Stimulated activated CD4-positive, alpha-beta T cell treated with anti-CD3 and anti-CD28 coated beads, Interleukin-4, amount 100 ng/mL, for 1 hour (primary cell): ENCODE measurements around the gene FAM168B.
A peak's percentile ranks its signal among the peaks of the same experiment; 100 is the strongest.
"Not testable (repeated sequence)": the region's sequence is repeated elsewhere in the genome, so short reads cannot be mapped to it uniquely, and the experiment has no call there.

Experiments used
- DNase-seq: peaks from one replicate; pipeline ENCODE4 v3.0.0-alpha.2; 2020

FAM168B gene, protein sequence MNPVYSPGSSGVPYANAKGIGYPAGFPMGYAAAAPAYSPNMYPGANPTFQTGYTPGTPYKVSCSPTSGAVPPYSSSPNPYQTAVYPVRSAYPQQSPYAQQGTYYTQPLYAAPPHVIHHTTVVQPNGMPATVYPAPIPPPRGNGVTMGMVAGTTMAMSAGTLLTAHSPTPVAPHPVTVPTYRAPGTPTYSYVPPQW

DNA sequence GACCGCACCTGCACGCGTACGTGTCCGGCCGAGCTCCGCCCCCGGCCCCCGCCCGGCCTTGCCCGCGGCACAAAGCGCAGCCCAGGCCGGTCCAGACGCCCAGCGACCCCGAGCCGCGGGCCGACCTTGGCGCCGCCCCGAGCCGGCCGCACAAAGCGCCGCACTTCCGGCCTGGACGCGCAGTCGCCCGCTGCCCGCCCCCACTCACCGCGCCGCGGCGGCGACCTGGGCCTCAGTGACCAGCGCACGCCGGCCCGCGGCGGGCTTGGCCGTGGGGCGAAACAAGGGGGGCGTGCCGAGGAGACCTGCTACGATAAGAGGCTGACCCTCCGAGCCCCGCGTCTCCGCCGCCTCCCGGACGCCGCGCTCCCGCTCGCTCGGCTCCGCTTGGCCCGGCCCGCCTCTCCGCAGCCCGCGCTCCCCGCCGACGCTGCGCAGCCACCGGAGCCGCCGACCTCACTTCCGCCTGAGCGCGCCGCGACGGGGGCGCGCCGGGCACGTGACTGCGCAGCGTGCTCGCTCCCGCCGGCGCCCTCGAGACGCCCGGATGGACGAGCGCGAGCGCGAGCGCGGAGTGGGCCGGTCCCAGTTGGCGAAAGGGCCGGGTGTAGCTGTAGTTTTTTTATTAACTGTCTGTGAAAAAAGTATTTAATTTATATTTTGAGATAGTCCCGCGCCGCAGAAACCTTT lies at the start of gene FAM168B:
FAM168B (minus strand) TSS at position 455 of the 690 bp plus-strand sequence. CDS start 10,814 bp downstream, outside the sequence.
- DNase-seq, result peak; percentile 89

GRCh38 chr2:131142849-131143248 lies 49.6 kb upstream of the FAM168B start:
- no peak for DNase-seq

- no peak for DNase-seq
These were observed 47.3 kb upstream of the FAM168B start for GRCh38 chr2:131140581-131140980.

GRCh38 chr2:131132729-131133128 lies 39.5 kb upstream of the FAM168B start:
- no peak for DNase-seq

DNA sequence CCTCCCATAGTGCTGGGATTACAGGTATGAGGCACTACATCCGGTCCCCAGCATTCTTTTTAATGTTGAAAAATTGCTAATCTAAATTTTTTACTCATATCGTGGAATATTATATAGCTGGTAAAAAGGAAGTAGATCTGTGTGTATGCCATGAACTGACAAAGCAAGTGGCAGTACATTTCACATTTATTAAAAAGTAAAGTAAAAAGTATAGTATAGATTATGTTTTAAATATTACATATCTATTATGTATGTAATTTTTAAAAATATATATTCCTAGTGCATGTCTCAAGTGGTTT lies 37.0 kb upstream of the FAM168B start:
- DNase-seq, result no peak

DNA sequence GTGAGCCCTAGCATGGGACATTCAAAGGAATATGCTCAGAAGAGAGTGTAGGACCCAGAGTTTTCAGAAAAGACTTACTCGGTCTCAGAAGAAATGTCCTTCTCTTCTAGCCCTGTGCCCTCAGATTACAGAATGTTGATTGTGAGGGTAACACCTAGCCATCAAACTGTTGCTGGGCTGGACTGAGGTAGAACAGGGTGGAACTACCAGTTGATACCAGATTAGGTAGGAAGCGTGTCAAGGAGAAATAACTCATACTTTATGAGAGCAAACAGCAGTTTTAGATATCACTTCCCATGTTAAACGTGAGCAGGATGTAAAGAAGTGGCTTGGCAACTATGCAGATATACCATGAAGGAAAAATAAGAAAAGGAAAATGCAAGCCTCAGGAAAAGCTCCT lies 34.7 kb upstream of the FAM168B start:
- DNase-seq, result no peak

DNA sequence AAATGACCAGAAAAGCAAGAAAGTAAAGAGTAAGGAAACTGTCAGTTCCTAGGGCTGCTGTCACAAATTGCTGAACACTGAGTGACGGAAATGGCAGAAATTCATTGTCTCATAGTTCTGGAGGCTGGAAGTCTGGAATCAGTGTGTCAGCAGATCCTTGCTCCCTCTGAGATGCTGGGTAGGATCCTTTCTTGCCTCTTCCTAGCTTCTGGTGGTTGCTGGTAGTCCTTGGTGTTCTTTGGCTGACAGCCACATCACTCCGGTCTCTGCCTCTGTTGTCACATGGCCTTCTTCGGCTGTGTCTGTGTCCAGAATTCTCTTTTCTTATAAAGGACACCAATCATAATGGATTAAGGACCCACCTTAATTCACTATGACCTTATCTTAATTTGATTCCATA lies 33.8 kb upstream of the FAM168B start:
- DNase-seq, result no peak

DNA sequence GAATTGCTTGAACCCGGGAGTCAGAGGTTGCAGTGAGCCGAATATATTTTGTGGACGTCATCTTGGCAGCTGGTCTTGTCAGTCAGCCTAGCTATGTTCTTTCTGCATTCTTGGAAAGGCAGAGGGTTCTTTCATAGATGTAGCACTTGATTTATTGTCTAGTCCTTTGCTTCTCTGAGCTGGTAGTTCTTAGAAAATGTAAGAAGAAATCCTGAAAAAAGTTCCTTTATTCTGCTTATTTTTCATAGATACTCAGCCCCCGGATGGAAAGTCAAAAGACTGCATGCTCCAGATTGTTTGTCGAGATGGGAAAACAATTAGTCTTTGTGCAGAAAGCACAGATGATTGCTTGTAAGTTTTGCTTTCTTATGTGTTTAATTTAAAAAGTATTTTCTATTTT lies 33.2 kb upstream of the FAM168B start:
- DNase-seq, result no peak

- no peak for DNase-seq
These were observed 32.0 kb upstream of the FAM168B start for GRCh38 chr2:131125195-131125757.

- no peak for DNase-seq
These were observed 29.9 kb upstream of the FAM168B start for GRCh38 chr2:131123192-131123591.

DNA sequence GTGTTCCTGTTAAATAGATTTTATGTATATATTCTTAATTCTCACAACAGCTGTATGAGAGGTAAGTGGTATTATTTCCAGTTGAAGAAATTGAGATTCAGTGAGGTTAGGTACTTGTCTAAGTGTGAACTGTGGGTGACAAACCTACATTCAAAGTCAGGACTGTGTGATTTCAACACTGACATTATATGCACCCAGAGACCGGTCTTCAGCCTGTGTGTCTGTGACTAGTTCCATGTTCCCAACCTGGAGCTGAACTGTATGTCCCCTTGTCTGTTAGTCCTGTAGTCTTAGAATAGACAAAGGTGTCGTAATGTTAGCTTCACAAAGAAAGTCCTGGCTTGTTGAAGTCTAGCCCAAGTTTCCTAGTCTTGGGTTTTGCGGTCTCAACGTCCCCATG lies 29.2 kb upstream of the FAM168B start:
- no peak for DNase-seq

DNA sequence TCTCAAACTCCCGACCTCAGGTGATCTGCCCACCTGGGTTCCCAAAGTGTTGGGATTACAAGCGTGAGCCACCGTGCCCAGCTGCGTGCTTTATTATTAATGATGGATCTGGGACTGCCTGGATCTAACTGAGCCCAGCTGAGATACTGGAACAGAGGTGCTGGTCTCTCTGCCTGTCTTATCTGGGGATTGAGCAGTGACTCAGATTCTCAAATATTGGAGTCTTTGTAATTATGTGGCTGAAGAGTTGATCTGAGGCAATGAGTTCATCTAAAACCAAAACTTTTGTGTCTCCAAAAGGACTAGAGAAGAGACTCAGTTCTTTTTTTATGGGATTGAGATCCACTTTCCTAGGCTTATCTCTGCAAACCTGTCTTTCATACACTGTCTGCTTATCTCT lies 28.2 kb upstream of the FAM168B start:
- no peak for DNase-seq

GRCh38 chr2:131120815-131121317 lies 27.6 kb upstream of the FAM168B start:
- DNase-seq, result no peak

- DNase-seq, result no peak
These were observed 22.5 kb upstream of the FAM168B start for GRCh38 chr2:131115752-131116151.

GRCh38 chr2:131114950-131115349 lies 21.7 kb upstream of the FAM168B start:
- DNase-seq, result not testable (repeated sequence)

GRCh38 chr2:131113566-131114227 lies 20.4 kb upstream of the FAM168B start:
- DNase-seq, result no peak

DNA sequence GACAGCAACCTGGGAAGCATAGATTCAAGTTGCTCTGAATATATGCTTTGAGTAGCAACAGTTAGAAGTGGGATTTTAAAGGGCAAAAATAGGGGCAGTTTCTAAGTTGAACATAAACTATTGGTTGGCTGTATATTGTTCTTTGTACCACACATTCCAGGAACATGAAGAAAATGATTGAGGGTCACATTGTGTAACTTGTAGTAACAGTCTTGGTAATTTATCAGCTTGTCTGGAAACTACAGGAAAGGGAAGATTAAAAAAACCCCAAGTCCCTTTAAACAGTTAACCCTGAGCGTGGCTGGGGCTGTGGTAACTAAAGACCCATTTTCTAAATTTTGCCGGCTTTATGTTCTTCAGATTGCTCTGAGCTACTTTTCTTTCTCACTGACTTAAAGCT lies 19.3 kb upstream of the FAM168B start:
- no peak for DNase-seq

- peak; percentile 51 for DNase-seq
These were observed 12.9 kb upstream of the FAM168B start for GRCh38 chr2:131105950-131106801.

DNA sequence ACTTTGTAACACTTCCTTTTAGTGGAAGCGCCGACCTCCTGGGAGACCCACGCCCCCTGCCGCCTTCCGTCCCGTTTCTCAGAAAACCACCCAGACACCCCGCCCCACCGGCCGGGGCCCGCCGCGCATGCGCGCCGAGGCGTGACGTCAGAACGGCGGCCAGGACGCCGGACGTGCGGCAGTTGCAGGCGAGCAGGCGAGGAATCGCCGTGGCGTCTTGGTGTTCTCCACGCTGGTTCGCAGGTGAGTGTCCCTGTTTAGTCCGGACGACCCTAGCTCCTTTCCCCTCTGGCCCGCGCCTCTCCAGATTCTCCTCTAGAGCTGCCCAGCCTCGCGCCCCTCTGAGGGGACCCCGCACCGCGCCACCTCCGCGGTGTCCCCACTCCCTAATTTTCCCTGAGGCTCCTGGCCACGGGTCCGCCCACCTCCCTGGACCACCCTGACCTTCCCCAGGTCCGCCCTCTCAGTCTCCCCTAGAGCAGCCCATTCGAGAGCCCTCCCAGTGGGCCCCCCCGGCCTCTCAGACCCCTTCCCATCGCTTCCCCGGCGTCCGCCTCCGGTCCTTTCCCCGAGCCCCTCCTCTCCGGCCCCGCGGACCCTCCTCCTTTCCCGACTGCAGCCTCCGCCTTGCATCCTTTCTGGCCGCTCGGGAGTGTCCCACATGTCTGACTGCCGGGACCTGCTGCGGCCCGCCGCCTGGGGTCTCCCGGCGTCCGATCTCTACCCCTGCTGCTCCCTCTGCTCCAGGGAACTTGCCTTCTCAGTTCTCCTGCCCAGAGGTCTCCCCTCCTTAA lies 12.1 kb upstream of the FAM168B start, which contains the start of gene PLEKHB2:
PLEKHB2 (plus strand) TSS at position 181 of the 794 bp plus-strand sequence. CDS start 15,606 bp downstream, outside the sequence.
- DNase-seq, result peak; percentile 91

DNA sequence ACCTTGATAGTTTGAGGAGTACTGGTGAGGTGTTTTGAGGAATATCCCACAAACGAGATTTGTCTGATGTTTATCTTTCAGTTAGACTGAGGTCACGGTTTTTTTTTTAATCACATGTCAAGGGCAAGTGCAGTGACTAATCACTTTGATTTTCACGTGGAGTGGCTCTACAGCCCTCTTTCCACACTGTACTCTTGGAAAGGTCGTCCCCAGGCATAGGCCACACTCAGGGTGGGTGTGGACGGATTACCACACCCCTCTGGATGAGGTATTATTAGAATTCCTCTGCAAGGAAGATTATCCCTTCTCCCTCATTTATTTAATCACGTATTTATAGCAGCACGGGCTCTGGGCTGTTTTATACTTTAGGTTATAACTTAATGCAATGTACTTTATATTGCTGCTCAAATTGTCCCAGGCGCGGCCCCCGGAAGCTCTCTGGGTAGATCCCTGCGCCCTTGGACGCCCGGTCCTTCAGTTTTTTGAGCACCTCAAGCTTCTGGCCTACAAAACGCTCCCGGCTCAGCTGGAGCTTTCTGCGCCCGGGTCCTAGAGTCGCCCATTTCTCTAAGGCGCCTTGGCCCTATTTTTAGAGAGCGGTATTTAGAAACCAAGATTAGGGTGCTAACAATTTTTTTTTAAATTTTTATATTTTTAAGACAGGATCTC lies 11.4 kb upstream of the FAM168B start:
- peak; percentile 19 for DNase-seq

GRCh38 chr2:131103165-131103564 lies 9.9 kb upstream of the FAM168B start:
- no peak for DNase-seq
